ENCODE measurements around the gene AGBL3.

The AGBL3 gene

DNA sequence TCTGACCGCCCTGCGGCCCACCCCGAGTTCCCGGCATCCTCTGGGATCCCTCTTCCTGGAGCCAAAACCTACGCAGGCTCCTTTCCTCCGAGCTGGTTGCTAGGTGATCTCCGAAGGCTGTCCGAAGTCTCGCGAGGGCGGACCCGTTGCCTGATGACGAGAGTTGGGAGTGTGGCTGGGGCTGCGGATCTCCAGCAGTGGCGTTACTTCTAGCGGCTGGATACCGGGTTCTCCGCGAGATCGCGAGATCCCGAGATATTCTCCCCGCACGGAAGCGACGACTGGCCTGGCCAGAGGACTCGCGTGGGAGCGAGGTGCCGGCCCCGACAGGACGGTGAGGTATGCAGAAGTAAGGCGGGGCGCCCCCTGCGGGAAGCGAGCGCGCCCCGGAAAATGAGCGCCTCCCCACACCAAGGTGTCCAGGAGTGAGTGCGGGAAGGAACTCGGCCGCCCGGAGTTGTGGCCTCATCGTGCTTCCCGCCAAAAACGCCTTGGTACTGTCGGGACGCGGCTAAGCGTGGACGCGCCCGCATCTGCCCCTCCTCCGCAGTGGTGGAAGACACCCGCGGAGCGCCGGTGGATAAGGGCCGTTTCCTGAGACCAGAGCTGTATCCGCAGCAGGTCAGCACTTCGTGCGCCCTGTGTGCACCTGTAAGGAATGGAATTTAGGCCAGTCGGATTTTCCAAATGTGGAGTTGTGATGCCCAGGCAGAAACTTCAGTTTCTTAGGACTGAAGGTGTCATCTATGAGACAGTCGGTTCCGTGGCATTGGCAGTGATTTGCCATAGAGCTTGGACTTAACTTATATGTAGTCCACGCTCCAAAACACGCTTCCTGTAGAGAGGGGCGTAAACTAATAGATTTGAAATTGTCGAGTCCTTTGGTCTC is at the start of gene AGBL3:
AGBL3 (plus strand) TSS at position 146 of the 889 bp plus-strand sequence. CDS start 1,426 bp downstream, outside the sequence.
- DNase-seq, result peak; percentile 69

DNA sequence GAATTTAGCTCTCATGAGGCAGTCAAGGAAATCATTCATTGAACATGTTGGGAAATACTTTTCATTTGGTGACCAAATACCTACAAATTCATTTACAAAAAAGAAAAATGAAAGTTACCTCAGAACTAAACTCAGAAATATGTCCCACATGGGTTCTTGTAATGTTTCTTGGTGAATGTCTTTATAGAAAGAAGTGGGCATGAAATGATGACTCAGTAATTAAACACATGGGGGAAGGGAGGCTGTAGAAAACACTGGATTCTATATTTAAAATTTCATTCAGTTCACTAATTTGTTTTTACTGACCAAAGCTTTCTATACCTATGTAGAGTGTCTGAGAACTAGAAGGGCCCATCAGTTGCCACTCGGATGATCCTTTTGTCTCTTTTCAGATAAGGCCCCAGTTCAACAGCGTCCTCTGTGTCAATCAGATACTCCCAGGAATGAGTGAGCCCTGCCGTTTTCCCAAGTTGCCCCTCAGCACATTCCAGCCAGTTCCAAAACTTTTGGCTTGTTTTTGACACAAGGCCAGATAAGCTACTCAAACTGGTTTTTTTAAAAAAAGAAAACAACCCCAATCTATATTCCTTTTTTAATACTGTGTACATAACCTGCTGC is 49.3 kb upstream of the AGBL3 start:
- DNase-seq, result no peak

DNA sequence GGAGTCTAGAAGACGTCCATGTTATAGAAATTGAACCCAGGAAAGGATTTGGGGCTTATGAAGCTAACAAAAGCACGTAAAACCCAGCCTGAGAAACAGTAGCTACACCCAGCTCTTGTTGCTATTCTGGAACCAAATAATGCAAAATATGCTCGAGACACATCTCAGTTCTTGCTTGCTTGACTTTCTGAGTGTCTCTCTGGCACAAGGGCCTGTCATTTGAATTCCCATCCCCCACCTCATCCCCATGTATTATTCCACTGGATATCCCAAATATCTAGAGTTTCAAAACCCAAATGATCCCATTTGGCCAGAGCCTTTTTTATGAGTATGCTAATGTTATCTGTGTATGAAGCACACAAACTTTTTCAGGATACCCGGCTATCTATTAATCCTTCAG is 48.2 kb upstream of the AGBL3 start:
- no peak for DNase-seq

DNA sequence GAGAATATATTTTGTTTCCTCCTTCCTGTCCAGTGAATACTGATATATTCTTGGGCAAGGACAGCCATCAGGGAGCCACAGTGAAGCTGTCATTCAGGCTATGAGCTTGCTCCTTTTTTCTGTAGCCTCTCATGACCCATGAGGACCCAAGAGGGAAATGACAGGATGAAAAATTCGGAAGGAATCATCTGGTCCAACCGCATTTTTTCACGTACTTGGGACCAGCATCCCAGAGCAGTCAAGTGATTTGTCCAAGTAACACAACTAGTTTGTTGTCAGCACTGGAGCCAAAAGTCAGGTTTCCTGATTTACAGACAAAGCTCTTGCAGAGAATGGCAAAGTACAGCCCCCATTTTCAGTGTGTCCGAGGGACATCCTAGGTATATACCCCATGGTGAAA is 47.2 kb upstream of the AGBL3 start:
- DNase-seq, result no peak

DNA sequence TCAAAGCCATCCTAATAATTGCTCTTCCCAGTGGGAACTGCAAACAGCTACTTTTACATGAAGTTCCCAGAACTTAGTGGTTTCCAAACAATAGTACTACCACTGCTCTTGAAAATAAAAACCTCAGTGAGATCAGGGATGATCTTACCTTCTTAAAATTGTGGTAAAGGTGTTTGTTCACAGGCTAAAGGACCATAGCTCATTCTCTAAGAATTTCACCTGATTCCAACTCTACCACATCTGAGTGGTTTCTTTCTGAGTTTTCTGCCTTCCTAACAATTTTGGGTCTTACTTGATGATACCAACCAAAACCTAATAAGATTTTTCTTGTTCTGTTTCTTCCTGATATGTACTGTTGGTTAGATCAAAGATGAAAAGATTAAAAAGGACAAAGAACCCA is 45.6 kb upstream of the AGBL3 start:
- DNase-seq, result no peak

DNA sequence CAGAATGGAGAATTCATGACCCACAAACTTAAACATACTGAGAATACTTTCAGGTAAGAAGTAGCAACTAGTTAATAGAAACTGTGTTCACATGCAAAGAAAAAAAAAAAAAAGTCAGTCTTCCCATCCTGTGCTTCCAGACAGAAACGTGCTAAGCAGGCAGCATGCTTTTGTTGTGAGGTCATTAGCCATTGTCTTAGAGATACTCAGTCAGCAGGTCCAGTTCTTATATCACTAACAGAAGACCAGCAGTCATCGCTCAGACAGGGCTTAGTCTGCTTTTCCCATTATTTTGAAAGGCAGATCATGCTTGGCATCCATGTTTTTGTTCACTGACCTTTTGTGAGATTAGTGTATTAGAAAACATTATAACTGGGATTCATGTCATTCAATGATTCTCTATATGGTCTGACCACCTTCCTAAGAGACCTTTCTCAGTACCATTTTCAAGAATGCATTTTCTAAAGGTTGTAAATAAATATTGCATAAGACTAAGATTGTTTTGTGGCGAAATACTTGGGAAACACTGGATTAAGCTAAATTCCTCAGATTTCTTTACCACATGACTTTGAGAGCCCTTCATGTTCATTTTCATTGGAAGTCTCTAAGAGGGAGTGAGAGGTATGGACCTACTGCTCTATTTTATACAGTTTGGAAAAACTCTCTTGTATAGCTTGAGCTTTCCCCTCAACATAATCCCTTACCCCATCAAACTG is 45.0 kb upstream of the AGBL3 start:
- no peak for DNase-seq

DNA sequence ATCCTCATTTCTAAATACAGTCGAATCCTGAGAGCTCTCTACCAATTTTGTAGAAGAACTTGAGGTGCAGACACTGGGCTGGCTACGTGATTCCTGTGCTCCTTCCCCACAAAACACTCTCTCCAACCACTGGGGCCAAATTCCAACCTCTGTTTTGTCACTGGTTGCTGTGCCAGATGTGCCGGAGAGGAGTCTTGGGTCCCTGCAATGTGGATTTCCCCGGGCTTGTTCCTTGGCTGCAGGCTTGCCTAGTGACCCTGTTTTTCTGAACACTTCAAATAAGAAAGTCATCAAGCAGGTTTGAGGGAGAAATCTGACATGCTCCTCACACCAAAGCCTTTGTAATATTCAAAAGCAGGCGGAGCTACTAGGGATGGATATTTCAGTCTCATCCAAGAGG is 44.4 kb upstream of the AGBL3 start:
- no peak for DNase-seq

DNA sequence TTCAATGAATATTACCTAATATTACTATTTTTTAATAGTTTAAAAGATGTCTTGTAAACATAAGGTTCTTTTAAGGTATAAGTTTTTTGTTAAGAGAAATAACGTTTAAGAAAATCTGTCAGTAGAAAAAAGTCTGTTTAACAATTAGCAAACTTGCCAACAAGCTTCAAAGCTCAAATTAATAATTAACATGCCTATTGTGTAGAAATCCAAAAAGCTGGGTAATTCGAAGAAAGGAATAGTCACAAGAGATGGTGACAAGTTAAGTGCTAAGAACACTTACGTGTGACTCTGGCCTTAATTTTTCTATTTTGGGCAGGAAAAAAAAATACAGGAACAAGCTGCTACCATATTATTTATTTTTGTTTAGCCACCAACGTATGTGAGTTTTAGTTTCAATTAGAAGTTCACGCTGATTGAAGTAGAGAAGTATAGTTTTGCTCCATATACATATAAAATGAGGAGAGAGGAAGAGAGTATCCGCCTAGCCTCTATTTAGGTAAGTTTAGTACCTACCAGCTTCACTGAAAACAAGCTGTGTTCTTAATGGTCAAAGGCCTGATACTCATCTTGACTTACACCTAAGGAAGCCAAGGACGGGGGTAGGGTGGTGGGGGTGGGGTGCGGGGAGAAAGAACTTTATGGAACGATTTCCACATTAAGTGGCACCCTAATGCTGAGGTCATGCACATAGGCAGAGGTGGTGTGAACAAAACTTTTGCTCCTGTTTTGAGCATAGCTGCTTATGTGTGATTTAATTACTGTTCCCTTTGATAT is 43.4 kb upstream of the AGBL3 start:
- no peak for DNase-seq

DNA sequence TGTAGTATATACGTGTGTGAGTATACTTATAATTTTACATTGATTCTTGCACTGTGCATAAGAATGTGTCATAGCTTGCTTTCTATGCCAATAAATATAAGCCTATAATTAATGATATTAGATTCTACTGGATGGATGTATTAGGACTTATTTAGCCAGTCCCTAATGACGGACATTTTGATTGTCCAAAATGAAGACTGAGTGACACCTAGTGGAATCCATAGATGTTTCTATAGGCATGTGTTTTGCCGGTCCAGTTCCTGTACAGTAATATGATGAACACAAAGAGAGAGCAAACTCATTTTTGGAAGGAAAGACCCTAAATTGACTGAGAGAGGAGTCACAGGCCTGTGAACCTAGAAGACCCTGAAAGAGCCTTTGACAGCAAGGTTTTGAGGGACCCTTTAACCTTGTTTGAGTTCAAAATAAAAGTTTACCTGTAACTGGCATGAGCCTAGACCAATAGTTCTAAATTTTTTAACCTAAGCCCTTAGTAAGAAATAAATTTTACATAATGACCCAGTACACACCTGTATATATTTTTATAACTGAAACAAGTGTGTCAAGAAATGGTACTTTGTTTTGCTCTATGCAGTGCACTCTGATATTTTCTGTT is 42.4 kb upstream of the AGBL3 start:
- DNase-seq, result peak; percentile 37

DNA sequence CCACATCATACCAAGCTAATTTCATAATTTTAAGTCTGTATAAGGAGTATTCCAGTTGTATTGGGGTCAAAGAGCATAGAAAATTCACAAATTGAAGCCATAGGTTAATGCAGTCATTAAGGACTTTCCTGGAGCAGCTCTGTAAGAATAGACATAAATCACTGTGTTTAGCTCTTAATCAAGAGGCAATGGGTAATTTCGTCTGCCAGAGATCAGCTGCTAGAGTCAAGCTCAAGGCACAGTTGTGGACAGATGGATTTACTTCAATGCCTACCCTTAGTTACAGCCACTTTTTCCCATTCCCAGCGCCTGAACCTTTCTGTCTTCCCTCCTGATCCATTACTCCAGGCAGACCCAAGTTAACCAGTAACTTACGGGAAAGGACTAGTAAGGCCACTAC is 40.6 kb upstream of the AGBL3 start:
- no peak for DNase-seq

DNA sequence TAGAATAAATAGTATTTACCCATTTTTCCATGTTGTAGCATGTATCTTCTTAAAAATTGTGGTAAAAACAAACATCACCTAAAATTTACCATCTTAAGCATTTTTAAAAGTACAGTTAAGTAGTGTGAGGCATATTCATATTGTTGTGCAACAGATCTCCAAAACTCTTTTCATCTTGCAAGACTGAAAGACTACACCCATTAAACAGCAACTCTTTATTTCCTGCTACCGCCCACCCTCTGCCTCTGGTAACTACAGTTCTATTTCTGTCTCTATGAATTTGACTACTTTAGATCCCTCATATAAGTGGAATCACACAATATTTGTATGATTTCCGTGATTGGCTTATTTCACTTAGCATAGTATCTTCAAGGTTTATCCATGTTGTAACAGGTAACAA is 40.0 kb upstream of the AGBL3 start:
- no peak for DNase-seq

DNA sequence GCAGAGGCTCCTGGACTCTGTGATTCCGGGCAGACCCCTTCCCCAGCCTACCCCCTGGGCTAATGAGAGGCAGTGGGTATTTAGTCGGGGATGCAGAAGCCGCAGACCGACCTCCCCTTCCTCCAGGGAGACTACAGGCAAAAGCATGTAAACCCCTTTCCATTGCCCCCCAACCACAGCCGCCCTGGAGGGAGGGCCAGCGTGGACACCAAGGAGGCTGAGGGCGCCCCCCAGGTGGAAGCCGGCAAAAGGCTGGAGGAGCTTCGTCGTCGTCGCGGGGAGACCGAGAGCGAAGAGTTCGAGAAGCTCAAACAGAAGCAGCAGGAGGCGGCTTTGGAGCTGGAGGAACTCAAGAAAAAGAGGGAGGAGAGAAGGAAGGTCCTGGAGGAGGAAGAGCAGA is 39.0 kb upstream of the AGBL3 start:
- no peak for DNase-seq

DNA sequence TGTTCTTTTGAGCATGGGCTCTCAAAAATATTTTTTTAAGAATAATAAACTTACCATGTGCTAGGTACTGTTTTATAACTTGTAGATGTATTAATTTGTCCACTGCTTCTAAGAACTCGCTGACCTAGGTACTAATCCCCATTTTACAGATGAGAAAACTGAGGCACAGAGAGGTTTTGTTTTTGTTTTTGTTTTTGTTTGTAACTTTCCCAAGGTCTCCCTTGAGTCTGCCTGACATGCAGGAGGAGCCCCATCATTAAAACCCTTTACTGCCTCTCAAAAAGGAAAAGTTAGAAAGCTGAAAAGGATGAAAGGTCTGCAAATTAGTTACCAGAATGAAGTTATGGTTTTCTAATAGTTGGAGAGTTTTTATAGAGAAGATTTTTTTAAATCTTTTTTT is 38.5 kb upstream of the AGBL3 start:
- DNase-seq, result no peak

DNA sequence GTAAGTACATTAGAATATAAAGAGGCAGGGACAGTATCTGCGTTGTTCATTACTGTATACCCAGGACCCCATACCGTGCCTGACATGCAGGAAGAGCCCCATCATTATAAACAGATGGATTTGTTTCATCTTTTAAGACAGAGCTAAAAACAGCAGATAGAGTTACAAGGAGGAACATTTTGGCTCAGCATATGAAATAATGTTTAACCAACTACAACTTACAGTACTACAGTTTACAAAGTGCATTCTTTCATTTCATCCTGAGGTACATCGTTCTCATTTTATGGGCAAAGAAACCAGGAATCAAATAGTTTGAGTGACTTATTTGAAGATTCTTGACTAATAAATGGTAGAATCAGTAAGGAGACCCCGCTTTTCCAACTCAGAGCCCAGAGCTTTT is 38.1 kb upstream of the AGBL3 start:
- DNase-seq, result no peak

DNA sequence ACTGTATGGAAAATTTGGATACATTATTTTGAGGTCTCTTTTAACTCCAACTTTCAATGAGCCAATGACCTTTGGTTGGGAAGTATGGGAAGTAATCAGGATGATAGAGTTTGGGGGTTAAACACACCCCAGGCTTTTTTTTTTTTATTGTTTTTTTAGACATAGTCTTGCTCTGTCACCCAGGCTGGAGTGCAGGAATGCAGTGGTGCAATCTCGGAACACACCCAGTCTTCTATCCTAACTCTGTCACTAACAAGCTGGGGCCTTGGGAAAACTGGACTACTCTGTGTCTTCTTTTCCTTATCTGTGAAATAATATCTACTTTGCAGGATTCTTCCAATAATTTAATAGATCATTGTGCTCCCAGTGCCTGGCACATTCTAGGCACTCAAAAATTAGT is 37.6 kb upstream of the AGBL3 start:
- DNase-seq, result no peak

DNA sequence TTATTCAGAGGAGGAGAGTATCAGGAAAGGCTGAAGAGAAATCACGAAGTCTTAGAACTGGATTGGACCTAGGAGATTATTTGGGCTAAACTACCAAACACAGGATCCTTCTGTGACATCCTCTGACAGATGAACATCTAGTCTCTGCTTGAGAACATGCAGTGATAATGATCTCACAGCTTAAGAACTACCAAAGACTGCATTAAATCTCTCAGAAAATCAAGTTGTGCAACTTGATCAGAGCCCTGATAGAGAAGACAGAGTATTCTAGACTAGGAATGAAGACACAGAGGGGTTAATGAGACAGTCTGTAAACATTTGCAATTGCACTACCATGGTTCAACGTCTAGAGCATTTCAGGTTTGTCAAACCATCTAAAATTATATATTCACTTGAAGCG is 37.1 kb upstream of the AGBL3 start:
- DNase-seq, result no peak

DNA sequence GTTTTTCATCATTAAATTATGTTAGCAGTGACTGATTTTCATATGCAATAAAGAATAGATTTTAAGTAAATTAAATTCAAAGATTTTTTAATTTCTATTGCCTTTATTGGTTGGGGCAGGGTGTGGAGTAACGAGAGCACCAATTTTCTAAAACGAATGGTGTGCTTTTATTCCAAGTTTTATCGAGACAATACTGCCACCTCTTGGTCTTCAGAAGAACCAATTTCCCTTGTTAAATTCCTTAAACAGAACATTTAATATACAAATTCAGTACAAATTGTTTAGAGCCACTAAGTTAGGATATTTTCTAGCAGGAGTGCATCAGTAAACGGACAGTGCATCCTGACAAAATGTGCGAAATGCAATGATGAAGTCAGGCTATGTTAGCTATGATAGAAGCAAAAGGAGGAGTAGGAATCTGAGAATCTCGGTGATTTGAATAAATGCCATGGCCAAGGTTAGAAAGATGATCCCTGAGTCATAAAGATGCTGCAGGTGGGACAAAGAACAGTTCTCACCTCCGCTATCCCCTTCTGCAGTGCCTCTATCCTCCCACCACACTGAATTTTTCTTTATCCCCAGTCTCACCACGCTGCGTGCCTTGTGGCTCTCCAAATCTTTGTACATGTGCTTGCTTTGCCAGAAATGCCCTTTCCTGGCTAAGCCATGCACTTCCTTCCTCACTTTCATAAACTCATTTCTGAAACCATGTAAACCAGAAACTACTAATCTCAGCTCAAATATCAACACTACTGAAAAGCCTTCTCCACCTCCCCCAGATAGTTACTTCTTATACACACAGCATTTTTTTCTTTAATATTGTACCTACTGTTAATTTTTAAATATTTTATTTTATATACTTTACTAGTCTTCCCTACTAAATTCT is 31.9 kb upstream of the AGBL3 start:
- peak; percentile 23 for DNase-seq

DNA sequence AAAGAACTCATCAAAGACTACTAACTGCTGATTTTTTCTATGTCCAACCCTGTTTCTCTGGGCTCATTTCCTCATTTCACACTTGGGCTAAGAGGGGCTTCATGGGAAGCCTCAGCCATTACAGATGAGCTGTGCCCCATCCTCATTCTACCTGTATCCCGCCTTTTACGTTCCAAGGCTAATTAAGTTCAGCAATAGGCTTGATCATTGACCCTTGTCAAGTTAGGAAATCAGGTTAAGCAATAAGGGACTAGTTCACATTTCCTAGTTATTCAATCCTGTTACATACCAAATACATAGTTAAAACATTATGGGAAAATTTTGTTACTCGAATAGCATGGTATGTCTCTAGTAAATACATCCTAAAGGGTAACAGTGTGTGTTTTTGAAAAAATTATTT is 29.3 kb upstream of the AGBL3 start:
- DNase-seq, result no peak

DNA sequence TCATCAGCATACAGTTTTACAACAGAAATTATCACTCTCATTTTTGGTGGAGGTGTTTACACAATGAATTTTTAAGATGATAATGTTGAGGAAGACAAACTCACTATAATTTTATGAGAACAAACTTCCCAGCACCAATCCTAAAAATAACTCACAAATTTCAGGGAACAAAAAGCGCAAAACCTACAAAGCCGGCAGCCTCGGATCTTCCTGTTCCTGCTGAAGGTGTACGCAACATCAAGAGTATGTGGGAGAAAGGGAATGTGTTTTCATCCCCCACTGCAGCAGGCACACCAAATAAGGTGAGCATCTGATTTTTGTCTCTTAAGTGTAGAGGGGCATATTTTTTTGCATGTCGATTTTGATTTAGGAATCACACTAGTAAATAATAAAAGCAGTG is 26.5 kb upstream of the AGBL3 start:
- no peak for DNase-seq

DNA sequence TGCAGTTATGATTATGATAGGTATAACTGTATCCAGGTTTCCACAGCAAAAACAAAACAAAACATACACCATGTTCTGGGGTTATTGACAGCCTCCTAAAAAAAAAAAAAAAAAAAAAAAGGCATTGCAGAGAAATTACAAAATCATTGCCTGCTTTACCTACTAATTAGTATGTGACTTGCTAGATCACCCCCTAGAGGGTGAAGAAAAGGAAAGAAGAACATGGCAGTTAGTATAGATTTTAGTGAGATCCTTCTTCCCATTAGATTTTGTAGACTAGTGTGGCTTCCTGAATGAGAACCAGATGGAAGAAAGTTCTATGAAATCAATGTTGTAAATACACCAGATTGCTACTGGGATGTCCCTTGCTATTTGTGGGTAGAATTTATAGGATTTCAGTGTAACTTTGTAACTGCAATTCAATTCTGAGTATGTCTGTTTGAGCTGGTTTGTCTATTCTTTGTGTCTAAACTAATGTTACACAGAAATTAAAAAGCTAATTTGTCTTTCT is 24.0 kb upstream of the AGBL3 start:
- DNase-seq, result no peak

DNA sequence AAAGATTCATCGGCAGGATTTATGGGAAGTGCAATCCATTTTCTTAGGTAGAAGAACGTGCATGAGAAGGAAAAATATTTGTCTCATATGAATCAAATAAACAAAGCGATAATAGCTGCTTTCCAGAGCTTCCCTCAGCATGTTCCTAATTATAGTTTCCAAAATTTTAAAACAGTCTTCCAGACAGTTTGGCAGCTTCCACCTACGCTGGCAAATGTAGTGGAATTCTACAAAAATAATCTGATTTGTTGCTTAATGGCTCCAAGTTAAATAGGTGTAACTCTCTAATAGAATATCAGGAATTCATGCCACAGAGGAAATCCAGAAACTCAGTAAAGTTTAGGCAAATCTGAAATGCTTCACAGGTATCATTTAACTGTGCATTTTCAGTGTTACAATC is 23.3 kb upstream of the AGBL3 start:
- DNase-seq, result no peak

Measured in NCI-H510A treated with DMSO at 0.1 percent for 48 hours (cell line).